HG03354 (cell line): ENCODE data around the gene C4orf50.
"Not testable (repeated sequence)": the region's sequence is repeated elsewhere in the genome, so short reads cannot be mapped to it uniquely, and the experiment has no call there.

ENCODE experiments used
- ATAC-seq: cut with Tn5 transposase; IDR thresholded peaks from one replicate; pipeline ENCODE4 v1.9.1; 2021; ENCODE audit warnings: mild to moderate bottlenecking; ENCODE audit not compliant: unreplicated experiment, poor library complexity, severe bottlenecking

The C4orf50 gene

GRCh38 chr4:5884796-5885195, 133.4 kb downstream of the C4orf50 start:
- no peak for ATAC-seq

DNA sequence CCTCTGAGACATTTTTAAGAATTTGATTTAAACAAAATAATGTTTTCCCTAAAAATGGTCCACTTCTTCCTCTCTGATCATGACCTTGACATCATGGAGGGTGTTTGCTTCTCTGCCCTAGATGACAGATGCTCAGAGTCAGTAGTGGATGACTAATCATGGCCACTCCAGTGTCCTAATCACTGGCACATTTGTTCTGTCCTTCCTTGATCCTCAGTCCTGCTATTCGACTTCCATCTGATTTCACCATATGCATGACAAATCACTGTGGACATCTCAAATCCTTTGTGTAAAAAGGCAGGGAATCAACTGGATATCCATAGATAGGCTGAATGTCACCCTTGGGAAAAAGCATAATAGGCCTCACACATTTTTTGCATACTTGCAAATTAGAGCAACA, 134.3 kb downstream of the C4orf50 start:
- ATAC-seq: no peak

- ATAC-seq: no peak
Observed at GRCh38 chr4:5882947-5883346, 135.3 kb downstream of the C4orf50 start.

GRCh38 chr4:5881340-5881739, 136.9 kb downstream of the C4orf50 start:
- ATAC-seq: no peak

GRCh38 chr4:5878359-5878758, 139.9 kb downstream of the C4orf50 start:
- ATAC-seq: no peak

GRCh38 chr4:5877392-5877791, 140.8 kb downstream of the C4orf50 start:
- no peak for ATAC-seq

- no peak for ATAC-seq
Observed at GRCh38 chr4:5874811-5875449, 143.3 kb downstream of the C4orf50 start.

DNA sequence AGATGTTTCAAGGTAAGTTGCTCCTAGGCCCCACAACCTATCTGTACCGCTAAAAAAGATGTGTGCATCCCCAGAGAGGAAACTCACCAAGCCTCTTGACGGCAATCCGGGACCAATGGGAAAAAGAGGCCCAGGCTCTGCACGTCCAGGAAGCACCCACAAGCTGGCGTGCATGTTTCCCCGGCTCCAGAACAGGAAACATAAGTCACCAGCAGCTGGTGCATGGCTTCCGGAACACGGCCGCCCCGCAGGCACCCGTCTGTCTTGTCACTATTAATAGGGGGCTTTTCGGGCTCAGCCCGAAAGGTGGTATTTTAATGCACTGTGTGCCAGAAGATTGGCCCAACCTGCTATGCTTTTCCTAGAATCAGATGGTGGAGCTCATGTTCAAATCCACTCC, 147.5 kb downstream of the C4orf50 start:
- ATAC-seq: no peak

GRCh38 chr4:5869966-5870619, 148.1 kb downstream of the C4orf50 start:
- ATAC-seq: no peak

GRCh38 chr4:5867866-5868265, 150.4 kb downstream of the C4orf50 start:
- no peak for ATAC-seq

GRCh38 chr4:5866841-5867813, 151.1 kb downstream of the C4orf50 start:
- no peak for ATAC-seq

GRCh38 chr4:5865896-5866599, 152.2 kb downstream of the C4orf50 start:
- ATAC-seq: no peak

DNA sequence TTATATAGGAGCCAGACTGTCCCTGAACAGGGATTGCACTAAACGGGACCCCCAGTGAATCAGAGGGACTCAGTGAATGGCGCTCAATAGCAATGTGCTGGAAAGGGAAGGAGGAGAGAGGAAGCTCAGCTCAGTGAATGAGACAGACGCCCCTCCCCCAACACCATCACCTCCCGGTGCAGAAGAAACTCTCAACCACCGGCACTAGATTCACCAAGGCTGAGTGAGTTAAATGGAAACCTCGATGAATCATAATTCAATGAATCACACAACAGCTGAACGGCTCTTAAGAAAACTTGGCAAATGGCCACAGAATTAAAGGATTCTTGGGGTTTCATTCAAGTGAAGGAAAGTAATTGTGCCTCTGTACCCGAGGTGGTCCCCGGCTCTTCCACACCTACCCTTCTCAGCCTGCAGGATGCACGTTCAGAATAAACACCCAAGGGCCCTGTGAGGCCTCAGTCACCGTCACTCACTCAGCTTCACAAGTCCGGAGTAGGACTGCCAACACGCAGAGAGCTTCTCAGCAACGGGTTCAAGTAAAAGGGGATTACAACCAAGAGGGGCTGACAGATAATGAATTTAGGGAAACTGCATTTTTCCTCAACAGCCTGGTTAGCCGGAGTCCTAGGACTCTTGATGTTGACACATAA, 154.6 kb downstream of the C4orf50 start:
- no peak for ATAC-seq

DNA sequence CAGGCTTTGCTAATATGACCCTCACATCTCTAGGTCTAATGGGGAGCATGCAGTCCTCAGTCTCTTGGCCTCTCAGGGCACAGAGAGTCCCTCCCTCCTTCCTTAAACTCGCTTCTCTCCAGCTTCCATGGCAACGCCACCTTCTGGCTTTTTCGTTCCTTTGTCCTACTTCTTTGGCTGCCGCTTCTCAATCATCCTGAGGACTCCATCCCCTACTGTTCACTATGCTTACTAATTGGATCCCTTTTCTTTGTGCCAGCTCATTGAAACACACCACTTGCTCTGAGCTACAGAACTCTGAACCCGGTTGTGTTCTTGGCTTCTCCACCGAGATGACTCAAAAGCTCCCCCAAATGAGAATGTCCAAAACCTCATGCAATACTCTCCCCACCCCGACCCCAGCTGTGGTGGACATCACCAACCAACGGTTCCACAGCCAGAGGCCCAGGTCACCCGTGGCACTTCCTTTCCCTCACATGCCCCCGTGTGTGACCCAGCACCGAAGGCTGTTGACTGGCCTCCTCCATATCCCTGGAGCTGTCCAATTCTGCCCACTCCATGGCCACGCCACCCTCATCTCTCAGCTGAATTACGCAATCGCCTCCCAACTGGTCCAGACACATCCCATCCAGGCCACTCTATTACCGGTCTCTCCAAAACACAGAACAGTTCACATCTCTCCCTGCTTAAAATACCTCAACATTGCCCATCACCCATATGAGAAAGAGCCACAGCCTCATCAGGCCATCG, 160.0 kb downstream of the C4orf50 start:
- no peak for ATAC-seq

- ATAC-seq: no peak
Observed at GRCh38 chr4:5857199-5857598, 161.0 kb downstream of the C4orf50 start.

DNA sequence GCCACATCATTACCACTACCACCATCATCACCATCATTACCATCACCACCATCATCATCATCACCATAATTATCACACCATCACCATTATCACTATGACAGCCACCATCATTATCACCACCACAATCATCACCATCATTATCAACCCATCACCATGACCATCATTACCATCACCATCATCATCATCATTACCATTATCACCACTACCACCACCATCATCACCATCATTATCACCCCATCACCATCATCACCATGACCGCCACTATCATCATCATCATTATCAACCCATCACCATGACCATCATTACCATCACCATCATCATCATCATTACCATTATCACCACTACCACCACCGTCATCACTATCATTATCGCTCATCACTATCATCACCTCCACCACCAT, 161.9 kb downstream of the C4orf50 start:
- not testable (repeated sequence) for ATAC-seq

DNA sequence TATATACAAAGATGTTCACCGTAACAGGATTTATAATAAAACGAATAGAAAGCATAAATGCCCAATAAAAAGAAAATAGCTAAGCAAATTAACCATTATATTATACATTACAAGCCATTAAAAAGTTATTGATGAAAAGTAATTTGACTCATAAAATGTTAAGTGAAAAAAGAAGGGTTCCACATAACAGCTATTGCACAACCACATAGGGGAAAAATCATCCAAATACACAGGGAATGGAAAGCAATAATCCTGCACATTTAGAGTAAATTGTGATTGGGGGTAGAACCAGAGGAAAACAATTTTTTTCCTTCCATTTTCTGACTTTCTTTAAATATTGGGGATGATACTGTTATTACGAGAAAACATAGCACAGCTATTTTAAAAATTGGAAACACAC, 163.3 kb downstream of the C4orf50 start:
- ATAC-seq: no peak

DNA sequence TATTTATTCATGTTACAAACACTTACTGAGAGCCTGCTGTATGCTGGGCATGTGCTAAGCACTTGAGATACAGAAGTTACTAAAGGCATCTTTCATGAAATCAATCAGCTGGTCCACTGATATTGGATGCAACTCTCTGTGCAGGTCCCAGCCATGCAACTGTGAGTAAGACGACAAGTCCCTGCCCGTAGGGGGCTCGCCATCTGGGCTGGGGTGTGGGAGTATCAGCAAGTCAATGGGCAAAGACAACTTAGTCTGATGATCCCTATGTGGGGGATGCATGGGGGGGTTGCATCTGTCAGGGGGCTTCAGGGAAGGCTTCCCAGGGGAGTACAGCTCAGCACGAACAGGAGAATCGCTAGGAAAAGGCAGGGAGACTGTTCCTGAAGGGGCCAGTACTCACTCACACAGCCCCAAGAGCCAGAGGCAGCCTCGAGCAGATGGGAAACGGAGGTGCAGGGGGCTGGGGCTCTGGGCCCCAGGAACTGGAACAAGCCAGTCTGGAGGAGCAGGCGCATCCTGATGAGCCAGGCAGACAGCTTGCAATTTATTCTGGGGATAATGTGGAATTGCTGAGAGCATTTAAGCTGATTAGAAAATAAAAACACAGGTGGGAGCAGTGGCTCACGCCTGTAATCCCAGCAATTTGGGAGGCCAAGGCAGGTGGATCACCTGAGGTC, 165.6 kb downstream of the C4orf50 start:
- ATAC-seq: no peak
